Peyer's patch (tissue), 4 donors: Measurements from ENCODE around the gene SLAMF8. TPM values are rescaled to one million over a fixed set of nuclear protein-coding genes. Genes with fewer than 3 reads are reported as not detected.

Source experiments
- DNase-seq, 3 donors: peaks; one replicate each; pipeline ENCODE4 v3.0.0-alpha.2; 2017 to 2019
- H3K27ac ChIP-seq, 4 donors: fragments of 200-600 bp; sonication (generic); one replicate each; pipeline ENCODE4 v1.5.1; 2016 to 2019
- H3K27me3 ChIP-seq, 2 donors: fragments of 200-600 bp; sonication (generic); one replicate each; pipeline ENCODE4 v1.5.1; 2019
- H3K36me3 ChIP-seq, 3 donors: fragments of 200-600 bp; sonication (generic); one replicate each; pipeline ENCODE4 v1.5.1; 2016 to 2019
- H3K4me1 ChIP-seq, 4 donors: fragments of 200-600 bp; sonication (generic); one replicate each; pipeline ENCODE4 v1.5.1; 2016 to 2019
- H3K4me3 ChIP-seq, 4 donors: fragments of 200-600 bp; sonication (generic); 1 replicate in 3 of 4; 2 replicates in 1 of 4; pipeline ENCODE4 v1.5.1; 2016 to 2019; ENCODE audit warnings: mild to moderate bottlenecking in 1 of 4
- H3K9me3 ChIP-seq, 4 donors: fragments of 200-600 bp; sonication (generic); one replicate each; pipeline ENCODE4 v1.5.1; 2016 to 2019; ENCODE audit warnings: mild to moderate bottlenecking in 1 of 4
- POLR2A ChIP-seq, 2 donors: fragments of 450-650 bp; IDR thresholded peaks; one replicate each; pipeline ENCODE4 v1.5.1; 2017; ENCODE audit warnings: antibody characterized with exemption in 2 of 2, mild to moderate bottlenecking in 2 of 2, moderate library complexity in 2 of 2
- total RNA-seq, 4 donors: library from RNA; depleted of rRNA; stranded (reverse); fragments of >200 nt; gene quantifications; one replicate each; pipeline ENCODE4 v1.1.0, GENCODE V29; 2016
- TF ChIP-seq, protein P1 (sequence below), 6 experiments: fragments of 450-650 bp in 4 of 6; fragments of 200-600 bp in 2 of 6; sonication (generic) in 1 of 6; IDR thresholded peaks; one replicate each; pipeline ENCODE4 v1.5.1; 2017 to 2019; ENCODE audit warnings: antibody characterized with exemption in 6 of 6, mild to moderate bottlenecking in 3 of 6, moderate library complexity in 1 of 6

SLAMF8 gene
- total RNA-seq, 4 donors from 2014 or later, result 1.1 to 18.2 (median 2.7) TPM; not detected in 1

DNA sequence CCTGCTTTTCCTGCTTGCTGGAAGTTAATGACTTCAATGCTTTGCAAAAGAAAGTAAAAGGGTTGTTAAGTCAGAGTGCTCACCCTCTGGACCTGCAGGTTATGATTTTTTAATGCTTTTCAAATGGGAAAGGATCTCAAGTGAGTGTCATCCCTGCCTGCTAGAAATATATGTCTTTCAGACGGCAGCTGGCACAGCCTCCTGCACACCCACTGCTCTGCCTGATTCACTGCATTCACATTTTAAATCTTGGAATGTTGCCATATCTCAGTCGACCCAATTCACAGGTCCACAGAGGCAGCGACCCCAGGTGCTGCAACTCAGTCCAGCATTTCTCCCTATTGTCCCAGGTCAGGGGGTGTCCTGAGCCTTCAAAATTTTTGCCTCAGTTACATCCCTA lies 35.2 kb upstream of the SLAMF8 start:
- no peaks in the 10 kb centered on the region for H3K9me3 ChIP-seq
- H3K4me1 ChIP-seq, result no peaks in the 10 kb centered on the region
- H3K27ac ChIP-seq, result no peak overlapping the region
- no peak for TF ChIP-seq POLR2A (IDR thresholded peaks at IDR 0.05)
- TF ChIP-seq, protein P1, sequence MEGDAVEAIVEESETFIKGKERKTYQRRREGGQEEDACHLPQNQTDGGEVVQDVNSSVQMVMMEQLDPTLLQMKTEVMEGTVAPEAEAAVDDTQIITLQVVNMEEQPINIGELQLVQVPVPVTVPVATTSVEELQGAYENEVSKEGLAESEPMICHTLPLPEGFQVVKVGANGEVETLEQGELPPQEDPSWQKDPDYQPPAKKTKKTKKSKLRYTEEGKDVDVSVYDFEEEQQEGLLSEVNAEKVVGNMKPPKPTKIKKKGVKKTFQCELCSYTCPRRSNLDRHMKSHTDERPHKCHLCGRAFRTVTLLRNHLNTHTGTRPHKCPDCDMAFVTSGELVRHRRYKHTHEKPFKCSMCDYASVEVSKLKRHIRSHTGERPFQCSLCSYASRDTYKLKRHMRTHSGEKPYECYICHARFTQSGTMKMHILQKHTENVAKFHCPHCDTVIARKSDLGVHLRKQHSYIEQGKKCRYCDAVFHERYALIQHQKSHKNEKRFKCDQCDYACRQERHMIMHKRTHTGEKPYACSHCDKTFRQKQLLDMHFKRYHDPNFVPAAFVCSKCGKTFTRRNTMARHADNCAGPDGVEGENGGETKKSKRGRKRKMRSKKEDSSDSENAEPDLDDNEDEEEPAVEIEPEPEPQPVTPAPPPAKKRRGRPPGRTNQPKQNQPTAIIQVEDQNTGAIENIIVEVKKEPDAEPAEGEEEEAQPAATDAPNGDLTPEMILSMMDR (IDR thresholded peaks at IDR 0.05), result no peak
- no peaks in the 10 kb centered on the region for H3K36me3 ChIP-seq
- H3K4me3 ChIP-seq, result no peak overlapping the region
- no peaks in the 10 kb centered on the region for H3K27me3 ChIP-seq
- no peak for DNase-seq

DNA sequence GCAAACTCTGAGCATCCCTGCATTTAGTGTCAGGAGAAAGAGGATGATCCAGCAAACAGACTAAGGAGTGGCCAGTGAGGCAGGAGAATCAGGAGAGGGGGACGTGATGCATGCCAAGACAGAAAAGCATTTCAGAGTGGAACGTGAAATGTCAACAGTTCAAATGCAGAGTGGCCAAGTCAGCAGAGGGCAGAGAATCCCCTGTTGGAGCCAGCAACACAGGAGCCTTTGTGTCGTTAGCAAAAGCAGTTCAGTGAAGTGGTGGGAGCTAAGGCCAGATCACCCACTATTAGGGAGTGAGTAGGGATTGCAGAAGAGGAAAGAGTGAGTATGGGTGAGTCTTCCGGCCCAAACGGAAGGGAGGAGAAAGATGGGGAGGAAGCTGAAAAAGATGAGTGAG lies 31.1 kb upstream of the SLAMF8 start:
- Histone ChIP-seq H3K9me3 (no peaks in the 10 kb centered on the region), H3K4me1 (no peaks in the 10 kb centered on the region), H3K36me3 (no peaks in the 10 kb centered on the region), H3K27ac (no peak overlapping the region), H3K4me3 (no peak overlapping the region), H3K27me3 (no peaks in the 10 kb centered on the region)
- TF ChIP-seq POLR2A (IDR thresholded peaks at IDR 0.05), result no peak
- TF ChIP-seq, protein P1 (IDR thresholded peaks at IDR 0.05), result no peak
- no peak for DNase-seq

DNA sequence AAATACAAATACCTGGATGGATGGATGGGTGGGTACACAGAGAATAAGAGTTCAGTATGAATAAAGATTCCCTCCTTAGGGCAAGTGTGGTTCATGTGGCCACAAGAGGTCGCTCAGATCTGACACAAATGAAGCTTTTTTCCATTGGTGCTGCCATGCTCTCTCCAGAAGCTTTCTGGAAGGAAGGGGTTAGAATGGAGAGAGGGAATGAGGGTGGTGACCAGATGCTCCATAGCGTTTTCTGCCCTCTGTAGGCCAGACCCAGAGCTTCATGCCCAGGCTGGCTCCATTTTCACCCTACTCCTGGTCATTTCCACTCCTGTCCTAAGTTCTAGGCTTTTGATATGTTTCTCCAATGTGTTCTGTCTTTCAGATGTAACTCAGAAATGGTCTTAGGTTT lies 27.8 kb upstream of the SLAMF8 start:
- Histone ChIP-seq H3K9me3 (no peaks in the 10 kb centered on the region), H3K4me3 (no peak overlapping the region), H3K27me3 (no peaks in the 10 kb centered on the region), H3K4me1 (no peaks in the 10 kb centered on the region), H3K36me3 (no peaks in the 10 kb centered on the region), H3K27ac (no peak overlapping the region)
- peak; percentile 57 to 84 (median 62) for DNase-seq
- TF ChIP-seq POLR2A (IDR thresholded peaks at IDR 0.05), result no peak
- TF ChIP-seq, protein P1 (IDR thresholded peaks at IDR 0.05), result peak; percentile 40 to 92 (median 82)

DNA sequence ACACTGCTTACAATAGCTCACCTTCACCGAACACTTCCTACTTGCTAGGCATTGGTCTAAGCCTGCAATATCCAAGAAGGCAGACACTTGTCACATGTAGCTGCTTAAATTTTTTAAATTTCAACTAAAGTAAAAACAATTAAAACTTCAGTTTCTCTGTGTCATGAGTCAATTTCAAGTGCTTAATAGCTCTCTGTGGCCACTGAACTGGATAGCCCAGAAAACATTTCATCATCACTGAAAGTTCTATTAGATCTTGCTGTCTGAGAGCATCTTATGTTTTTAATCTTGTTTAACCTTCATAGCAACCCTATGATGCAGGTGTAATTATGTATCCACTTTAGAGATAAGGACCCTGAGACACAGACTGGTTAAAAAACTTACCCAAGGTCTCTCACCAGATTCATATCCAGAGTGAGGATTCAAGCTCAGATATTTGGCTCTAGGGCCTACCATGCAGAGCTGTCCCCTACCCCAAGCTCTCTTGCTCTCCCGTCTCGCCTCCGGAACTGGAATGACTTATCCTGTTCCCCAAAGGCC lies 27.2 kb upstream of the SLAMF8 start:
- Histone ChIP-seq H3K36me3 (no peaks in the 10 kb centered on the region), H3K9me3 (no peaks in the 10 kb centered on the region), H3K27ac (no peak overlapping the region), H3K4me1 (no peaks in the 10 kb centered on the region), H3K4me3 (no peak overlapping the region), H3K27me3 (no peaks in the 10 kb centered on the region)
- DNase-seq, result no peak
- TF ChIP-seq, protein P1 (IDR thresholded peaks at IDR 0.05), result no peak
- no peak for TF ChIP-seq POLR2A (IDR thresholded peaks at IDR 0.05)

DNA sequence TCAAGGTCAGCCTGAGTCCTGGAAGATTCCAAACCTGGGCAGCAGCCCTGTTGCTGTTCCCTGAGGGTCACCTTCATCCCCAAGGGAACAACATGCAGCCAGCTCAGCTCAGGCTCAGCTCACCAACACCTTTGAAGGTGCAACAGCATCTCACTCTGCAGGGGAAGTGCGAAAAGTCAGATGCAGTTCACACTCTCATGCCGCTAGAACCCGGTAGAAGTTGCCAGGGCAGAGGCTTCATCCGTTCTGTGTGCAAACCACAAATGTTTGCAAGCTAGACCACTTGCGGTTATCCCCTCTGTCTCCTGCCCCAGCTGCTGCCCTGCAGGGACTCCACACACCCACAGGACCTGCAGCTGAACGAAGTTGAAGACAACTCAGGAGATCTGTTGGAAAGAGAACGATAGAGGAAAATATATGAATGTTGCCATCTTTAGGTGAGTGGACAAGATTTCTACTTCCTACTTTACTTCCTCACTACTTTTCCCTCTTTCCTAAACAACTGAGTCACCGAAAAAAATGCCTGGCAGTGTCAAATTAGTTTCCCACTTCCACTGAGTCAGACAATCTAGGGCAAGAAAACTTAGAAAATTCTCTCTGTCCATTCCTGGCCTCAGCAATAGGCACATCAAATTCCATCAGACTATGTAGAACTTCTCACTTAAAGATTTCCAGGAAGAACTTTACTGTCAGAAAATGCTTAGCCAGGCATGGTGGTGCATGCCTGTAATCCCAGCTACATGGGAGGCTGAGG lies 26.3 kb upstream of the SLAMF8 start:
- no peaks in the 10 kb centered on the region for H3K9me3 ChIP-seq
- no peak overlapping the region for H3K4me3 ChIP-seq
- no peaks in the 10 kb centered on the region for H3K4me1 ChIP-seq
- no peaks in the 10 kb centered on the region for H3K36me3 ChIP-seq
- TF ChIP-seq, protein P1 (IDR thresholded peaks at IDR 0.05), result no peak
- TF ChIP-seq POLR2A (IDR thresholded peaks at IDR 0.05), result no peak
- H3K27ac ChIP-seq, result no peak overlapping the region
- no peaks in the 10 kb centered on the region for H3K27me3 ChIP-seq
- DNase-seq, result peak in 2 of 3 donors; percentile 48 to 57
